ENCODE measurements around the gene ZCCHC24. TPM values are rescaled to one million over a fixed set of nuclear protein-coding genes. Genes with fewer than 3 reads are reported as not detected.
A peak's percentile ranks its signal among the peaks of the same experiment; 100 is the strongest.

Gene ZCCHC24
- total RNA-seq, 4 donors from 2014 or later, result 15.6 to 41.1 (median 22.5) TPM

DNA sequence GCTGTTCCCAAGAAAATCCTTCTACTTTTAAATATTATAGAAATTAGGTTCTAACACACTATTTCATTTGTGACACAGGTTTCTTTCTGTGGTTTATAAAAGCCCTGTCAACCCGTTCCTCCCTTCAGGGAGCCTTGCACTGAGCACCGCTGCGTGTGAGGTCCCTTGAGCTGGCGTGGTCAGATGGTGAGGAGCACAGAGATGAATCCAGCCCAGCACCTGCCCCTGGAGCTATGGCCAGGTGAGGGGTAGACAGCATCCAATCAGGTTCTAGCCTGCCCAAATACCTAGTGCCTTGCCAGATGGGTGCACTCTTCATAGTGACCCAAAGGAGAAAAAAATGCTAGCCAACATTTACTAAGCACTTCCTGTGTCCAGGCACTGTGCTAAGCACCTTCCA, 15.7 kb downstream of the ZCCHC24 start:
- Histone ChIP-seq H3K4me1 (peaks cover 21 to 51% (median 33%) of the 10 kb centered on the region in 4 donors), H3K27ac (peak overlapping the region; percentile 16 to 97 (median 89)), H3K4me3 (no peak overlapping the region), H3K36me3 (no peaks in the 10 kb centered on the region), H3K27me3 (no peaks in the 10 kb centered on the region), H3K9me3 (no peaks in the 10 kb centered on the region)
- intact Hi-C loops (cut with DNase I; ENCODE audit: low total_unique reads), result no loop called here
- 89% methylated on average over 4 of the region's 4 CpGs; no CpG with 5 or more reads in 1 of the 2 donors for WGBS, 2 donors (ENCODE audit: low coverage in 1 of 2)
- in situ Hi-C loops (cut with MboI; ENCODE audit: low pct_ligation_motif_present in 1 of 4, low pct_unique_long_range_greater_than_20kb in 1 of 4, low sequenced_read_pairs in 3 of 4), result no loop called here
- no peak for DNase-seq
- TF ChIP-seq, protein P1, sequence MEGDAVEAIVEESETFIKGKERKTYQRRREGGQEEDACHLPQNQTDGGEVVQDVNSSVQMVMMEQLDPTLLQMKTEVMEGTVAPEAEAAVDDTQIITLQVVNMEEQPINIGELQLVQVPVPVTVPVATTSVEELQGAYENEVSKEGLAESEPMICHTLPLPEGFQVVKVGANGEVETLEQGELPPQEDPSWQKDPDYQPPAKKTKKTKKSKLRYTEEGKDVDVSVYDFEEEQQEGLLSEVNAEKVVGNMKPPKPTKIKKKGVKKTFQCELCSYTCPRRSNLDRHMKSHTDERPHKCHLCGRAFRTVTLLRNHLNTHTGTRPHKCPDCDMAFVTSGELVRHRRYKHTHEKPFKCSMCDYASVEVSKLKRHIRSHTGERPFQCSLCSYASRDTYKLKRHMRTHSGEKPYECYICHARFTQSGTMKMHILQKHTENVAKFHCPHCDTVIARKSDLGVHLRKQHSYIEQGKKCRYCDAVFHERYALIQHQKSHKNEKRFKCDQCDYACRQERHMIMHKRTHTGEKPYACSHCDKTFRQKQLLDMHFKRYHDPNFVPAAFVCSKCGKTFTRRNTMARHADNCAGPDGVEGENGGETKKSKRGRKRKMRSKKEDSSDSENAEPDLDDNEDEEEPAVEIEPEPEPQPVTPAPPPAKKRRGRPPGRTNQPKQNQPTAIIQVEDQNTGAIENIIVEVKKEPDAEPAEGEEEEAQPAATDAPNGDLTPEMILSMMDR (IDR thresholded peaks at IDR 0.05), result no peak
- TF ChIP-seq POLR2AphosphoS5 (IDR thresholded peaks at IDR 0.05) (no peak), POLR2A (IDR thresholded peaks at IDR 0.05) (no peak), EP300 (IDR thresholded peaks at IDR 0.05; ENCODE audit: low read depth) (no peak)

DNA sequence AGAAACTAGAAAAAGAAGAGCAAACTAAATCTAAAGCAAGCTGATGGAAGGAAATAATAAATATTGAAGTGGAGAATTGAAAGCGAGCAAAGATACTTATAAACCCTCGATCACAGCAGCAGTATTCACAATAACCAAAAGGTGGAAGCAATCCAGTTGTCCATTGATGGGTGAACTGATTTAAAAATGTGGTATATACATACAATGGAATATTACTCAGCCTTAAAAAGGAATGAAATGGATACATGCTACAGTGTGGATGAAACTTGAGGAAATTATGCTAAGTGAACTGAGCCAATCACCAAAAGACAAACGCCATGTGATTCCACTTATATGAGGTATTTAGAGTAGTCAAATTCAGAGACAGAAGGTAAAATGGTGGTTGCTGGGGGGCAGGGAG, 17.5 kb downstream of the ZCCHC24 start:
- H3K4me3 ChIP-seq, result no peak overlapping the region
- no peak overlapping the region for H3K27ac ChIP-seq
- H3K36me3 ChIP-seq, result no peaks in the 10 kb centered on the region
- DNase-seq, result no peak
- in situ Hi-C loops (cut with MboI; ENCODE audit: low pct_ligation_motif_present in 1 of 4, low pct_unique_long_range_greater_than_20kb in 1 of 4, low sequenced_read_pairs in 3 of 4) (no loop called here), intact Hi-C loops (cut with DNase I; ENCODE audit: low total_unique reads) (no loop called here)
- WGBS, 2 donors (ENCODE audit: low coverage in 1 of 2), result 95 to 96% methylated on average over 3 of the region's 3 CpGs
- H3K27me3 ChIP-seq, result no peaks in the 10 kb centered on the region
- H3K9me3 ChIP-seq, result no peaks in the 10 kb centered on the region
- H3K4me1 ChIP-seq, result peaks cover 22 to 49% (median 29%) of the 10 kb centered on the region in 4 donors
- TF ChIP-seq POLR2AphosphoS5 (IDR thresholded peaks at IDR 0.05), result no peak
- TF ChIP-seq EP300 (IDR thresholded peaks at IDR 0.05; ENCODE audit: low read depth), result no peak
- TF ChIP-seq, protein P1 (IDR thresholded peaks at IDR 0.05), result no peak
- TF ChIP-seq POLR2A (IDR thresholded peaks at IDR 0.05), result no peak

DNA sequence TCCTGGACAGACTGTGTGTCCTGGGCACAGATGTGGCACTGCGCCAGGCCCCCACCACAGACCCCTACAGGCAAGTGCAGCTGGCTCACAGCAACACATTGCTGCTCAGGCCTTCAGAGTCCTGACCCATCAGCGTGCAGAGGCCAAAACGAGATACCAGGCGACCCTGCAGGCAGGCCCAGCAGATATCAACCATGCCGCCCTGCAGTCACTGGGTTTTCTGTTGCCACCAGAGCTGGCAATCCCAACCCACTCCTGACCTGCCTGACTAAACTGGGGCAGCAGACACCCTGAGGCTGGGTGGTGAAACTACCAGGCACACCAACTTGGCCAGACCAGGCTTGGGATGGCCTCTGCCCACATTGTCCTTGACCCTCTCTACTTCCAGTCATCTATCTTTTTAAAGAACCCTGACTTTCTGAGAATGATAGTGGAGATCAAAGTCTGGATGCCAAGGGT, 20.3 kb downstream of the ZCCHC24 start:
- in situ Hi-C loops (cut with MboI; ENCODE audit: low pct_ligation_motif_present in 1 of 4, low pct_unique_long_range_greater_than_20kb in 1 of 4, low sequenced_read_pairs in 3 of 4) (no loop called here), intact Hi-C loops (cut with DNase I; ENCODE audit: low total_unique reads) (no loop called here)
- DNase-seq, result no peak
- no peak for TF ChIP-seq EP300 (IDR thresholded peaks at IDR 0.05; ENCODE audit: low read depth)
- Histone ChIP-seq H3K9me3 (no peaks in the 10 kb centered on the region), H3K36me3 (no peaks in the 10 kb centered on the region), H3K4me3 (no peak overlapping the region), H3K27me3 (no peaks in the 10 kb centered on the region), H3K27ac (peak overlapping the region; percentile 64 to 79 (median 71)), H3K4me1 (peaks cover 29 to 57% (median 34%) of the 10 kb centered on the region in 4 donors)
- 64% methylated on average over 5 of the region's 5 CpGs; no CpG with 5 or more reads in 1 of the 2 donors for WGBS, 2 donors (ENCODE audit: low coverage in 1 of 2)

DNA sequence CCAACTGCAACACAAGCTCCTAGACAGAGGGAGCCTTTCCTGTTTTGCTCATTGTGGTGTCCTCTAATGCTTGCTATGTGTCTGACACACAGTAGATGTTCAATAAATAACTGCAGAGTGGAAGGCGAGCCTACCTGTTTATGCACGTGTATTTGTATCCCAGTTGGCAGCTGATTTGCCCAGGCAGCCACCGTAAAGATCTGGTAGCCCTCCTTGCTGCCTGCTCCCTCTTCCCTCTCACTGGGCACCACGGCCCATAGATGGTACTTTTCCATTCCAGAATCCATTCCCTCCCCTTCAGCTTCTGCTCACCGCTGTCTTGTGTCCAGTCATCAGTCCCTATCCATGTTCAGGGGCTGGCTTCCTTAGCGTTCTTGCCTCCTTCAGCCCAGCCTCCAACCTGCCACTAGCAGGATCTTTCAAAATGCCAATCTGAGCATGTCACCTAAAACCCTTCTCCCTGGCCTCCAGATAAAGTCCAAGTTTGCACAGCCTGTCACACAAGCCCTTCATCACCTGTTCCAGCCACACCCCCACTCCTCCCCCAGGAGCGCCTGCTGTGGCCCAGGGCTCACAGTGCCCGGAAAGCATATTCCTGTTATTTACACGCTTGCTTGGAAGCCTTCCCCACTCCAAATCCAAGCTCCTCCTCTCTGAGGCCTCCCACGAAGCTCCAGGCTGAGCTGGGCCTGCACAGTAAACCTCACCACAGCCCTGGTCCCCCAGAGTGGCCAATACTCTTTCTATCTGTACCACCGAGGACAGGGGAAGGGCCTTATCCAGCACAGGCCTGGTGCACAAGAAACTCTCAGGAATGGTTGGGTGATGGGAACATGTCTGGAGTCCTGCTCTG, 21.0 kb downstream of the ZCCHC24 start:
- in situ Hi-C loops (cut with MboI; ENCODE audit: low pct_ligation_motif_present in 1 of 4, low pct_unique_long_range_greater_than_20kb in 1 of 4, low sequenced_read_pairs in 3 of 4), result no loop called here
- no peaks in the 10 kb centered on the region for H3K9me3 ChIP-seq
- H3K27me3 ChIP-seq, result no peaks in the 10 kb centered on the region
- no peaks in the 10 kb centered on the region for H3K36me3 ChIP-seq
- H3K4me1 ChIP-seq, result peaks cover 31 to 64% (median 38%) of the 10 kb centered on the region in 4 donors
- peak overlapping the region; percentile 64 to 79 (median 71) for H3K27ac ChIP-seq
- intact Hi-C loops (cut with DNase I; ENCODE audit: low total_unique reads), result no loop called here
- 46 to 56% methylated on average over 6 to 11 of the region's 11 CpGs for WGBS, 2 donors (ENCODE audit: low coverage in 1 of 2)
- TF ChIP-seq, protein P1 (IDR thresholded peaks at IDR 0.05), result no peak
- TF ChIP-seq POLR2AphosphoS5 (IDR thresholded peaks at IDR 0.05), result peak in 2 of 3 donors; percentile 18 to 34
- H3K4me3 ChIP-seq, result no peak overlapping the region
- DNase-seq, result no peak
